ENCODE measurements around the gene ZNF836.

The ZNF836 gene

GRCh38 chr19:52188822-52189734 lies 17.7 kb upstream of the ZNF836 start:
- DNase-seq, result peak; percentile 94

- no peak for DNase-seq
Observed at GRCh38 chr19:52187407-52187806, 16.0 kb upstream of the ZNF836 start.

- no peak for DNase-seq
Observed at GRCh38 chr19:52176574-52176973, 5.2 kb upstream of the ZNF836 start.

GRCh38 chr19:52172347-52172746 lies 926 bp upstream of the ZNF836 start:
- no peak for DNase-seq

- DNase-seq, result no peak
Observed at GRCh38 chr19:52170863-52171320, 529 bp downstream of the ZNF836 start.

- no peak for DNase-seq
Observed at GRCh38 chr19:52170304-52170703, 1.1 kb downstream of the ZNF836 start.

GRCh38 chr19:52155596-52156359 lies 15.6 kb downstream of the ZNF836 start:
- DNase-seq, result no peak

- no peak for DNase-seq
Observed at GRCh38 chr19:52148256-52148655, 23.2 kb downstream of the ZNF836 start.

- no peak for DNase-seq
Observed at GRCh38 chr19:52142001-52142595, 29.3 kb downstream of the ZNF836 start.

- no peak for DNase-seq
Observed at GRCh38 chr19:52141203-52141602, 30.2 kb downstream of the ZNF836 start.

GRCh38 chr19:52140032-52140710 lies 31.2 kb downstream of the ZNF836 start:
- DNase-seq, result no peak

GRCh38 chr19:52139252-52140031 lies 32.0 kb downstream of the ZNF836 start, which contains the start of gene ZNF616:
Gene ZNF616, minus strand, starts transcription at chr19:52139938. Its CDS starts 9,426 bp downstream, at chr19:52130512.
- DNase-seq, result peak; percentile 92

- DNase-seq, result no peak
Observed at GRCh38 chr19:52138983-52139251, 32.5 kb downstream of the ZNF836 start.

- DNase-seq, result peak; percentile 79
Observed at GRCh38 chr19:52138278-52138982, 33.0 kb downstream of the ZNF836 start.

- DNase-seq, result no peak
Observed at GRCh38 chr19:52120286-52120685, 51.1 kb downstream of the ZNF836 start.

- no peak for DNase-seq
Observed at GRCh38 chr19:52115526-52116053, 55.8 kb downstream of the ZNF836 start.

- no peak for DNase-seq
Observed at GRCh38 chr19:52114691-52115090, 56.7 kb downstream of the ZNF836 start.

- no peak for DNase-seq
Observed at GRCh38 chr19:52112624-52113023, 58.8 kb downstream of the ZNF836 start.

GRCh38 chr19:52110780-52111179 lies 60.6 kb downstream of the ZNF836 start:
- DNase-seq, result no peak
